GM18951 (cell line): Measurements from ENCODE around the gene IL3.

Experiments used
- POLR2A ChIP-seq: IDR thresholded peaks from 4 replicates; pipeline ENCODE4 v1.6.1; 2011; ENCODE audit warnings: mild to moderate bottlenecking; ENCODE audit not compliant: insufficient read length, insufficient read depth; ENCODE audit errors: extremely low read depth
- in situ Hi-C: fragments of 300-500 bp; cut with MboI; formaldehyde crosslinking; loops from one replicate; pipeline ENCODE4 v1.12.0; 2022; ENCODE audit warnings: low sequenced_read_pairs, mixed read lengths, inconsistent platforms; ENCODE audit not compliant: unreplicated experiment

The IL3 gene

GRCh38 chr5:132067941-132068808 is 7.7 kb downstream of the IL3 start:
- TF ChIP-seq POLR2A = no peak
- in situ Hi-C loops = no loop called here

GRCh38 chr5:132069561-132069960 is 9.1 kb downstream of the IL3 start:
- no peak for TF ChIP-seq POLR2A
- in situ Hi-C loops = no loop called here

- no peak for TF ChIP-seq POLR2A
- in situ Hi-C loops = no loop called here
These were observed 9.5 kb downstream of the IL3 start for GRCh38 chr5:132069994-132070393.

DNA sequence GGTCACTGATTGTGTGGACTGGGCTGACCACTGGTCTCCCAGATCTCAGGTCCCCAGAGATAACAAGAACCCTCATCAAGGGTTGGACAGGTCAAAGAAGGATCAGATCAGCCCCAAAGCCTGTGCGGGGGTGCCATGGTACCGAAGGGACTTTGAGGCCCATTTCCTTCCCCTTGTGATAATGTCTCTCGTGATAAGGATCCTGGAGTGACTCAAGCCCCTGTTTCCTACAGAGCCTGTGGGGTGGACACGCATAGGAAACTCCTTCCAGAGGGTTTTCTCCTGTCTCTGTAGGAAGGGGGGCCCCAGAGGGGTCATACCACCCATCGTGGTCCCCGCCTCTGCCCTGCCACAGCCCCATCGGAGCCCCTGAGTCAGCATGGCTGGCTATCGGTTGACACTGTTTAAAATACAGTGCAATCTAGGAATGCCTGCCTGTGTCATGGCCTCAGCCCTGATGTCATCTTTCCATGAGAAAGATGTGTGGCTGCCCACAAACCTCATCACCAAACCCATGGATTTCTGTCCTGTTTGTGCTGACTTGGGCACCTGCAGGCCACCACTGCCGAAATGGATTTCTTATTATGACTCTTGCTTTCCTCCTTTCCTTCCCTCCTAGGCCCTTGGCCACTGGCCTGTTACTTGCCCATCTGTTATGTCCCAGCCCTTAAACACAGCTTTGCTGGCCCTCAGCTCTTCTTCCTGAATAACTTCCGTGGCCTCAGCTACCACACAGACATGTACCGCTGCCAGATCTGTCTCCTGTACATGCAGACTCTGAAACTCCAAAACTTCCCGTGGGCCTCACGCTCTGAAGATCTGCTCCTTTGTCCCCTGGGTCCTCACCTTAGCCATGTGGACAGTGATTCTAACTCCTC is 10.2 kb downstream of the IL3 start:
- no peak for TF ChIP-seq POLR2A
- in situ Hi-C loops = no loop called here

DNA sequence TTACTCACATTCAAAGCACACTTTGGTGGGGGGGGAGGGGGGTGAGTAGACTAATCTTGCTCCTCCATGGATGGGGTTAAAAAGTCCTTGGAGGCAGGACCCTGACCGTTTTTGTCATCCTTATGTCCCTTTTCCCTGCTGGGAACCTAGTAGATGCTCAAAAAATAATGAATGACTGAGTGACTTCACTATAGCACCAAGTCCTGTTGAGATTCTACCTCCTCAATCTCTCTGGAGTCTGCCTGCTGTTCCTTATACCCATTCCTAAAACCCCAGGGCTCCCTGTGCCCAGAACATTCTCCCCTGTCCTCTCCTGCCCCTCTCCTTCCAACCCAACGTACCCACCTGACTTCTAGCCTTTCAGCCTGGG is 10.9 kb downstream of the IL3 start:
- TF ChIP-seq POLR2A = no peak
- in situ Hi-C loops = no loop called here

- no peak for TF ChIP-seq POLR2A
- in situ Hi-C loops = no loop called here
These were observed 11.6 kb downstream of the IL3 start for GRCh38 chr5:132072070-132072469.

DNA sequence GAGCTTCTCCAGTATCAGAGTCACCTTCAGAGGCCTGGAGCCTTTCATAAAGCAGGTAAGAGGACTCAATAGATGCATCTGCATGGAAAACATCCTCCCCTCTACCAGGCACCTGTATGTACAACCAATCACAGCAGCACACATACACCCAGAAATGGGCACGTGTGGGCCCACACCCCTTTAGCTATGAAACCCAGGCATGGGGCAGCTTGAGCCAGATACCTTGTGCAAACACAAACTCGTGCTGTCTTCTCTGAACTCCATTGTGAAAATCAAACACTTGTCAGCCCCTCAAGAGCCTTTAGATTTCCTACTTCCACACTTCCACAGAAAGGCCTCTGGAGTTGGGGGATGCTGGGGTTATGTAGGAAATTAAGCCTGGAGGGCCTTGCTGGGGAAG is 12.1 kb downstream of the IL3 start:
- in situ Hi-C loops = no loop called here
- TF ChIP-seq POLR2A = no peak

- in situ Hi-C loops = no loop called here
- TF ChIP-seq POLR2A = no peak
These were observed 13.0 kb downstream of the IL3 start, which contains the start of gene CSF2 for GRCh38 chr5:132073231-132074013. Gene CSF2 (plus strand): TSS chr5:132073789. CDS start chr5:132073824, 35 bp downstream.

- no peak for TF ChIP-seq POLR2A
- in situ Hi-C loops = no loop called here
These were observed 13.8 kb downstream of the IL3 start for GRCh38 chr5:132074091-132074771.

DNA sequence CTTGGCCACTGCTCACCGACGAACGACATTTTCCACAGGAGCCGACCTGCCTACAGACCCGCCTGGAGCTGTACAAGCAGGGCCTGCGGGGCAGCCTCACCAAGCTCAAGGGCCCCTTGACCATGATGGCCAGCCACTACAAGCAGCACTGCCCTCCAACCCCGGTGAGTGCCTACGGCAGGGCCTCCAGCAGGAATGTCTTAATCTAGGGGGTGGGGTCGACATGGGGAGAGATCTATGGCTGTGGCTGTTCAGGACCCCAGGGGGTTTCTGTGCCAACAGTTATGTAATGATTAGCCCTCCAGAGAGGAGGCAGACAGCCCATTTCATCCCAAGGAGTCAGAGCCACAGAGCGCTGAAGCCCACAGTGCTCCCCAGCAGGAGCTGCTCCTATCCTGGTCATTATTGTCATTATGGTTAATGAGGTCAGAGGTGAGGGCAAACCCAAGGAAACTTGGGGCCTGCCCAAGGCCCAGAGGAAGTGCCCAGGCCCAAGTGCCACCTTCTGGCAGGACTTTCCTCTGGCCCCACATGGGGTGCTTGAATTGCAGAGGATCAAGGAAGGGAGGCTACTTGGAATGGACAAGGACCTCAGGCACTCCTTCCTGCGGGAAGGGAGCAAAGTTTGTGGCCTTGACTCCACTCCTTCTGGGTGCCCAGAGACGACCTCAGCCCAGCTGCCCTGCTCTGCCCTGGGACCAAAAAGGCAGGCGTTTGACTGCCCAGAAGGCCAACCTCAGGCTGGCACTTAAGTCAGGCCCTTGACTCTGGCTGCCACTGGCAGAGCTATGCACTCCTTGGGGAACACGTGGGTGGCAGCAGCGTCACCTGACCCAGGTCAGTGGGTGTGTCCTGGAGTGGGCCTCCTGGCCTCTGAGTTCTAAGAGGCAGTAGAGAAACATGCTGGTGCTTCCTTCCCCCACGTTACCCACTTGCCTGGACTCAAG is 14.6 kb downstream of the IL3 start:
- in situ Hi-C loops = no loop called here
- TF ChIP-seq POLR2A = no peak

GRCh38 chr5:132075719-132076077 is 15.2 kb downstream of the IL3 start:
- in situ Hi-C loops = no loop called here
- TF ChIP-seq POLR2A = no peak
